ENCODE results near the gene VPS54.

GRCh38 chr2:63983986-63984605 lies 35.1 kb downstream of the VPS54 start:
- no peak for TF ChIP-seq CTCF (optimal IDR thresholded peaks at IDR 0.05 in 1 of 3, IDR thresholded peaks at IDR 0.05 in 1 of 3, conservative IDR thresholded peaks at IDR 0.05 in 1 of 3; ENCODE audit: extremely low read depth in 1 of 3, insufficient read depth in 2 of 3, low read length in 3 of 3)
- no peak for TF ChIP-seq EZH2 (IDR thresholded peaks at IDR 0.05; ENCODE audit: low read length)
